Endothelial cell (in vitro differentiated cells): ENCODE data around the gene RRAS2. TPM values are rescaled to one million over a fixed set of nuclear protein-coding genes. Genes with fewer than 3 reads are reported as not detected.

Source experiments
- DNase-seq: peaks from one replicate; pipeline ENCODE4 v3.0.0; 2021; ENCODE audit warnings: low spot score
- H3K27ac Mint-ChIP-seq: one replicate; pipeline ENCODE4 v1.8.0; 2021; ENCODE audit warnings: mixed read lengths, inconsistent platforms; ENCODE audit not compliant: unreplicated experiment
- H3K27me3 Mint-ChIP-seq: one replicate; pipeline ENCODE4 v1.8.0; 2021; ENCODE audit warnings: mild to moderate bottlenecking, moderate library complexity, mixed read lengths, inconsistent platforms; ENCODE audit not compliant: unreplicated experiment
- H3K36me3 Mint-ChIP-seq: one replicate; pipeline ENCODE4 v1.8.0; 2021; ENCODE audit warnings: mild to moderate bottlenecking, low read depth, mixed read lengths, inconsistent platforms; ENCODE audit not compliant: unreplicated experiment
- H3K4me1 Mint-ChIP-seq: one replicate; pipeline ENCODE4 v1.8.0; 2021; ENCODE audit warnings: mild to moderate bottlenecking, mixed read lengths, inconsistent platforms; ENCODE audit not compliant: unreplicated experiment
- H3K4me3 Mint-ChIP-seq: one replicate; pipeline ENCODE4 v1.8.0; 2021; ENCODE audit warnings: mild to moderate bottlenecking, mixed read lengths, inconsistent platforms; ENCODE audit not compliant: unreplicated experiment
- H3K9me3 Mint-ChIP-seq: one replicate; pipeline ENCODE4 v1.8.0; 2021; ENCODE audit warnings: mixed read lengths, inconsistent platforms; ENCODE audit not compliant: unreplicated experiment
- CTCF ChIP-seq: fragments of 200-600 bp; sonication (generic); IDR thresholded peaks from one replicate; pipeline ENCODE4 v1.5.0; 2021; ENCODE audit warnings: antibody characterized with exemption; ENCODE audit not compliant: unreplicated experiment
- total RNA-seq: library from RNA; stranded (reverse); fragmentation: NEBNext Ultra II Directional; extraction: Animal tissue kit (Norgen Biotek cat#: 25700); gene quantifications from one replicate; pipeline ENCODE4 v1.2.1, GENCODE V29; 2021; ENCODE audit not compliant: unreplicated experiment

RRAS2 gene
- total RNA-seq, 1 donor from 2014 or later: 59.6 TPM

GRCh38 chr11:14342906-14343305, 16.1 kb downstream of the RRAS2 start:
- Mint-ChIP-seq H3K9me3 (no peaks in the 10 kb centered on the region), H3K36me3 (no peaks in the 10 kb centered on the region), H3K4me3 (no peak overlapping the region), H3K4me1 (peaks cover 29% of the 10 kb centered on the region), H3K27ac (no peak overlapping the region), H3K27me3 (no peaks in the 10 kb centered on the region)
- TF ChIP-seq CTCF: no peak
- DNase-seq: no peak

- DNase-seq: no peak
- H3K9me3 Mint-ChIP-seq: no peaks in the 10 kb centered on the region
- peak overlapping the region; percentile 44 for H3K27ac Mint-ChIP-seq
- no peak overlapping the region for H3K4me3 Mint-ChIP-seq
- TF ChIP-seq CTCF: no peak
- H3K36me3 Mint-ChIP-seq: no peaks in the 10 kb centered on the region
- H3K27me3 Mint-ChIP-seq: no peaks in the 10 kb centered on the region
- peaks cover 29% of the 10 kb centered on the region for H3K4me1 Mint-ChIP-seq
Measured at GRCh38 chr11:14341968-14342367, 17.0 kb downstream of the RRAS2 start.

- peaks cover 32% of the 10 kb centered on the region for H3K4me1 Mint-ChIP-seq
- H3K4me3 Mint-ChIP-seq: no peak overlapping the region
- no peak for DNase-seq
- TF ChIP-seq CTCF: no peak
- H3K27me3 Mint-ChIP-seq: no peaks in the 10 kb centered on the region
- no peaks in the 10 kb centered on the region for H3K9me3 Mint-ChIP-seq
- no peak overlapping the region for H3K27ac Mint-ChIP-seq
- no peaks in the 10 kb centered on the region for H3K36me3 Mint-ChIP-seq
Measured at GRCh38 chr11:14340721-14341120, 18.3 kb downstream of the RRAS2 start.

GRCh38 chr11:14339356-14339755, 19.6 kb downstream of the RRAS2 start:
- Mint-ChIP-seq H3K4me1 (peaks cover 38% of the 10 kb centered on the region), H3K9me3 (no peaks in the 10 kb centered on the region)

More at GRCh38 chr11:14339356-14339755, 19.6 kb downstream of the RRAS2 start:
- H3K27ac Mint-ChIP-seq: no peak overlapping the region
- no peak overlapping the region for H3K4me3 Mint-ChIP-seq
- H3K36me3 Mint-ChIP-seq: no peaks in the 10 kb centered on the region
- H3K27me3 Mint-ChIP-seq: peaks cover 1% of the 10 kb centered on the region
- TF ChIP-seq CTCF: no peak
- DNase-seq: no peak
